Testis (tissue), 3 donors: ENCODE measurements around the gene APIP. TPM values are rescaled to one million over a fixed set of nuclear protein-coding genes. Genes with fewer than 3 reads are reported as not detected.

Experiments used
- DNase-seq: peaks from one replicate; pipeline ENCODE4 v3.0.0-alpha.2; 2019
- H3K27ac ChIP-seq, 2 donors: fragments of 200-600 bp; sonication (generic); one replicate each; pipeline ENCODE4 v1.5.1; 2019
- H3K27me3 ChIP-seq: fragments of 200-600 bp; sonication (generic); one replicate; pipeline ENCODE4 v1.5.1; 2019
- H3K36me3 ChIP-seq: fragments of 200-600 bp; sonication (generic); one replicate; pipeline ENCODE4 v1.5.1; 2017; ENCODE audit warnings: low read depth; ENCODE audit errors: missing control alignments
- H3K4me1 ChIP-seq: fragments of 200-600 bp; sonication (generic); one replicate; pipeline ENCODE4 v1.5.1; 2019
- H3K4me3 ChIP-seq, 2 donors: fragments of 200-600 bp; sonication (generic); one replicate each; pipeline ENCODE4 v1.5.1; 2017 to 2019
- H3K9me3 ChIP-seq: fragments of 200-600 bp; sonication (generic); one replicate; pipeline ENCODE4 v1.5.1; 2017
- POLR2A ChIP-seq: fragments of 450-650 bp; IDR thresholded peaks from one replicate; pipeline ENCODE4 v1.6.1; 2017; ENCODE audit warnings: antibody characterized with exemption, mild to moderate bottlenecking, moderate library complexity
- WGBS, 2 donors: methylation state at CpG; one replicate each; pipeline ENCODE4 v1.1.5; 2018; 5-methylcytosine and 5-hydroxymethylcytosine counted together
- intact Hi-C: fragments of 100-400 bp; cut with DNase I; formaldehyde crosslinking; loops from one replicate; pipeline ENCODE4 v1.15.1; 2023; ENCODE audit warnings: low total_unique reads
- polyA plus RNA-seq: library from polyadenylated mRNA; stranded (reverse); fragments of 350-450 nt; fragmentation: Illumina TruSeq; extraction: RNeasy Lipid Tissue Mini Kit (QIAGEN cat#74804); gene quantifications from one replicate; pipeline ENCODE4 v1.2.3, GENCODE V29; 2014; ENCODE audit warnings: low read depth, low replicate concordance; ENCODE audit not compliant: insufficient read depth
- total RNA-seq, 2 donors: library from RNA; depleted of rRNA; stranded (reverse); fragments of >200 nt; gene quantifications; one replicate each; pipeline ENCODE4 v1.2.3, GENCODE V29; 2016
- TF ChIP-seq, protein P1 (sequence below), 3 experiments: fragments of 450-650 bp in 2 of 3; fragments of 200-600 bp in 1 of 3; sonication (generic) in 1 of 3; IDR thresholded peaks; one replicate each; pipeline ENCODE4 v1.5.1; 2016 to 2019; ENCODE audit warnings: antibody characterized with exemption in 3 of 3, mild to moderate bottlenecking in 2 of 3, moderate library complexity in 1 of 3

The APIP gene
- total and polyA plus RNA-seq, 3 donors from 2014 or later = 20.2 to 28.9 (median 27.7) TPM

DNA sequence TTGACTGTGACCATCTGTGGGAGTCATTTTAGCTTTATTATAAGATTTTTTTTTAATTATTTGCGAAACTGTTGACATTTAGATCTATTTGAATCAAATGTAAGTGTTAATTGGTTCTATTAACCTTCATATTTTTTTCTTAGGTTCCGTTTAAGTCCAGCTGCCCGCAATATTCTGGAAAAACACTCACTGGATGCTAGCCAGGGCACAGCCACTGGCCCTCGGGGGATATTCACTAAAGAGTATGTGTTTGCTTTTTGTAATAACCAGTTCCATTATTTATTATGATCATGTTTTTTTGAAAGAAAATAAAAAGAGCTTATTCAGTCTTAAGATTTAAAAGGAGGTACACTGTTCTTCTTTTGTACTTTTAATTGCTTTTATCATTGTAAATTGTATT lies 44.1 kb upstream of the APIP start:
- Histone ChIP-seq H3K9me3 (no peaks in the 10 kb centered on the region), H3K4me1 (peaks cover 6% of the 10 kb centered on the region), H3K36me3 (no peaks in the 10 kb centered on the region), H3K4me3 (no peak overlapping the region), H3K27me3 (no peaks in the 10 kb centered on the region), H3K27ac (peak overlapping the region in 1 of 2 donors; percentile 50)
- intact Hi-C loops = no loop called here
- peak; percentile 27 for DNase-seq
- 46 to 49% methylated on average over 4 of the region's 4 CpGs for WGBS, 2 donors
- TF ChIP-seq, protein P1, sequence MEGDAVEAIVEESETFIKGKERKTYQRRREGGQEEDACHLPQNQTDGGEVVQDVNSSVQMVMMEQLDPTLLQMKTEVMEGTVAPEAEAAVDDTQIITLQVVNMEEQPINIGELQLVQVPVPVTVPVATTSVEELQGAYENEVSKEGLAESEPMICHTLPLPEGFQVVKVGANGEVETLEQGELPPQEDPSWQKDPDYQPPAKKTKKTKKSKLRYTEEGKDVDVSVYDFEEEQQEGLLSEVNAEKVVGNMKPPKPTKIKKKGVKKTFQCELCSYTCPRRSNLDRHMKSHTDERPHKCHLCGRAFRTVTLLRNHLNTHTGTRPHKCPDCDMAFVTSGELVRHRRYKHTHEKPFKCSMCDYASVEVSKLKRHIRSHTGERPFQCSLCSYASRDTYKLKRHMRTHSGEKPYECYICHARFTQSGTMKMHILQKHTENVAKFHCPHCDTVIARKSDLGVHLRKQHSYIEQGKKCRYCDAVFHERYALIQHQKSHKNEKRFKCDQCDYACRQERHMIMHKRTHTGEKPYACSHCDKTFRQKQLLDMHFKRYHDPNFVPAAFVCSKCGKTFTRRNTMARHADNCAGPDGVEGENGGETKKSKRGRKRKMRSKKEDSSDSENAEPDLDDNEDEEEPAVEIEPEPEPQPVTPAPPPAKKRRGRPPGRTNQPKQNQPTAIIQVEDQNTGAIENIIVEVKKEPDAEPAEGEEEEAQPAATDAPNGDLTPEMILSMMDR (IDR thresholded peaks at IDR 0.05) = no peak
- TF ChIP-seq POLR2A = no peak

DNA sequence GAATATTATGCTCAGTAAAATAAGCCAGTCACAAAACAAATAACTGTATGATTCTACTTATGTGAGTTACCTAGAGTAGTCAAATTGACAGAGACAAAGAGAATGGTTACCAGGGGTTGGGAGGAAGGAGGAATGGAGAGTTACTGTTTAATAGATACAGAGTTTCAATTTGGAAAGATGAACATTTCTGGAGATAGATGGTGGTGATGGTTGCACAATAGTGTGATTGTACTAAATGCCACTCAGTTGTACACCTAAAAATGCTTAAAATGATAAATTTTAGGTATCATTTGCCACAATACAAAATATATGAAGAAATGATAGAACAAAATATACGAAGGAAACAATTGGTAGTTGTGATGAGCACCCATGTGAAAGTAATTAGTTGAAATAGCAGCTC lies 43.6 kb upstream of the APIP start:
- intact Hi-C loops = no loop called here
- Histone ChIP-seq H3K4me1 (peaks cover 6% of the 10 kb centered on the region), H3K9me3 (no peaks in the 10 kb centered on the region), H3K27ac (peak overlapping the region in 1 of 2 donors; percentile 50), H3K27me3 (no peaks in the 10 kb centered on the region), H3K36me3 (no peaks in the 10 kb centered on the region), H3K4me3 (no peak overlapping the region)
- 63 to 69% methylated on average over 1 of the region's 1 CpG for WGBS, 2 donors
- no peak for TF ChIP-seq POLR2A
- TF ChIP-seq, protein P1 (IDR thresholded peaks at IDR 0.05) = no peak
- no peak for DNase-seq

DNA sequence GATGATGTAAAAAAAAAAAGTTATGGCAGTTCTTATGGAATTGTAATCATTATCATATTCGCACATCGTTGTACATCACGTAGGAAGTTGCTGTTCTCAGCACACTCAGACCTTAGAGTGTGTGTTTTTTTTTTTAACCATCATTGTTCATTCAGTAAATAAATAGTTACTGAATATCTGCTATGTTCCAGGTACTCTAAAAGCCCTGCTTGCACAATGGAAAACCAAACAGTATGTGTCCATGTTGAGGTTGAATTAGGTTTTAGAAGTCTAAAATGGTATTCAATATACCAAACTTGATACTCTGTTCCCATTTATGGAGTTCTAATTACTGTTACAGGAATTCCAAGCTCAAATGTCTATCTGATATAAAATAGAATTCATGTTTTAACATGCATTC lies 41.4 kb upstream of the APIP start:
- Histone ChIP-seq H3K36me3 (no peaks in the 10 kb centered on the region), H3K9me3 (no peaks in the 10 kb centered on the region), H3K27ac (no peak overlapping the region), H3K4me3 (no peak overlapping the region), H3K4me1 (peaks cover 6% of the 10 kb centered on the region), H3K27me3 (no peaks in the 10 kb centered on the region)
- no peak for DNase-seq
- WGBS, 2 donors = 94 to 95% methylated on average over 3 of the region's 3 CpGs
- TF ChIP-seq POLR2A = no peak
- TF ChIP-seq, protein P1 (IDR thresholded peaks at IDR 0.05) = no peak
- intact Hi-C loops = no loop called here

DNA sequence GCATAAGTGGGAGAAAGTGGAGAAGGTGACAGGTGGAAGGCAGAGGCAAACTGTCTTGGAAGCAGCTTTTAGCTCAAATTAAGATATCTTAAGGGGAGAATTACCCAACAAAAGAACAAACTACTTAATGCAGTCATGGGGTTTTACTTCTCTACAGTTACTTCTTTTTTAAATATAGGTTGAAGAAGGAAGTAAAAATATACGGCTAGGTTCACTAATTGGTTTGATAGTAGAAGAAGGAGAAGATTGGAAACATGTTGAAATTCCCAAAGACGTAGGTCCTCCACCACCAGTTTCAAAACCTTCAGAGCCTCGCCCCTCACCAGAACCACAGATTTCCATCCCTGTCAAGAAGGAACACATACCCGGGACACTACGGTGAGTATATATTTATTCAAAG lies 41.0 kb upstream of the APIP start:
- Histone ChIP-seq H3K4me3 (no peak overlapping the region), H3K27ac (no peak overlapping the region), H3K36me3 (no peaks in the 10 kb centered on the region), H3K27me3 (no peaks in the 10 kb centered on the region), H3K9me3 (no peaks in the 10 kb centered on the region), H3K4me1 (peaks cover 6% of the 10 kb centered on the region)
- WGBS, 2 donors = 85 to 94% methylated on average over 5 of the region's 5 CpGs
- TF ChIP-seq, protein P1 (IDR thresholded peaks at IDR 0.05) = no peak
- TF ChIP-seq POLR2A = no peak
- DNase-seq = no peak
- intact Hi-C loops = no loop called here

DNA sequence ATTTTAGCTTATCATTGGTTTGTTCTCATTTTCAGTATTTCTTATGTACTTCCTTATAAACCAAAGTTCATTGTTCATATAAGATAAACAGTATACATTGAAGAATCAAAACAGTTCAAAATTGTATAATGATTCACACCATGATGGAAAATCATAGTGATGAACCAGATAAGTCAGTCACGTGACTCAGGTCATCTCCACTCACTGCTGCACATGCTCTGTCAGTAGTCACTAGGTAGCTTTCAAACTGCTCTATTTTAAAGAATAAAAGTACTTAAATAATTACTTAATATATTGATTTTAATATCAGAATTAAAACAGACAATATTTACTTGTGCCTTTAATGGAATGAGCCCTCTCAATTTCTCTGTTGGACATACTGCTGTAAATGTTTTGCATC lies 37.8 kb upstream of the APIP start:
- no peak for TF ChIP-seq POLR2A
- TF ChIP-seq, protein P1 (IDR thresholded peaks at IDR 0.05) = no peak
- H3K36me3 ChIP-seq = no peaks in the 10 kb centered on the region
- 79 to 93% methylated on average over 1 of the region's 1 CpG for WGBS, 2 donors
- H3K4me3 ChIP-seq = no peak overlapping the region
- H3K27me3 ChIP-seq = no peaks in the 10 kb centered on the region
- H3K4me1 ChIP-seq = peaks cover 2% of the 10 kb centered on the region
- no peaks in the 10 kb centered on the region for H3K9me3 ChIP-seq
- H3K27ac ChIP-seq = no peak overlapping the region
- no peak for DNase-seq
- intact Hi-C loops = no loop called here
